Chondrocyte (in vitro differentiated cells): Measurements from ENCODE around the gene CHIT1. TPM values are rescaled to one million over a fixed set of nuclear protein-coding genes. Genes with fewer than 3 reads are reported as not detected.

Source experiments
- DNase-seq: peaks from one replicate; pipeline ENCODE4 v3.0.0; 2021; ENCODE audit warnings: mixed read lengths, low spot score
- H3K27ac Mint-ChIP-seq: one replicate; pipeline ENCODE4 v1.8.0; 2021; ENCODE audit warnings: mild to moderate bottlenecking, moderate library complexity, mixed read lengths; ENCODE audit not compliant: unreplicated experiment
- H3K27me3 Mint-ChIP-seq: 2 replicates; pipeline ENCODE4 v1.8.0; 2021; ENCODE audit warnings: low read depth, mixed read lengths
- H3K36me3 Mint-ChIP-seq: 2 replicates; pipeline ENCODE4 v1.8.0; 2021; ENCODE audit warnings: low read depth, mixed read lengths
- H3K4me1 Mint-ChIP-seq: 2 replicates; pipeline ENCODE4 v1.8.0; 2021; ENCODE audit warnings: low read depth, mild to moderate bottlenecking, mixed read lengths
- H3K4me3 Mint-ChIP-seq: one replicate; pipeline ENCODE4 v1.8.0; 2021; ENCODE audit warnings: mild to moderate bottlenecking, moderate library complexity, mixed read lengths; ENCODE audit not compliant: unreplicated experiment
- H3K9me3 Mint-ChIP-seq: 2 replicates; pipeline ENCODE4 v1.8.0; 2021; ENCODE audit warnings: low read depth, mixed read lengths
- total RNA-seq: library from RNA; stranded (reverse); gene quantifications from 3 replicates; pipeline ENCODE4 v1.2.1, GENCODE V29; 2021
- TF ChIP-seq, protein P1 (sequence below): fragments of 200-600 bp; sonication (generic); IDR thresholded peaks from 2 replicates; pipeline ENCODE4 v1.5.0; 2021; ENCODE audit warnings: antibody characterized with exemption, mild to moderate bottlenecking, moderate library complexity

CHIT1 gene
- total RNA-seq, 1 donor from 2014 or later = not detected

GRCh38 chr1:203199481-203199815, 30.0 kb downstream of the CHIT1 start:
- no peak for DNase-seq
- Mint-ChIP-seq H3K27ac (no peak overlapping the region), H3K27me3 (peaks cover 13% of the 10 kb centered on the region), H3K36me3 (peaks cover 3% of the 10 kb centered on the region), H3K4me3 (no peak overlapping the region), H3K4me1 (peaks cover 30% of the 10 kb centered on the region), H3K9me3 (no peaks in the 10 kb centered on the region)
- TF ChIP-seq, protein P1, sequence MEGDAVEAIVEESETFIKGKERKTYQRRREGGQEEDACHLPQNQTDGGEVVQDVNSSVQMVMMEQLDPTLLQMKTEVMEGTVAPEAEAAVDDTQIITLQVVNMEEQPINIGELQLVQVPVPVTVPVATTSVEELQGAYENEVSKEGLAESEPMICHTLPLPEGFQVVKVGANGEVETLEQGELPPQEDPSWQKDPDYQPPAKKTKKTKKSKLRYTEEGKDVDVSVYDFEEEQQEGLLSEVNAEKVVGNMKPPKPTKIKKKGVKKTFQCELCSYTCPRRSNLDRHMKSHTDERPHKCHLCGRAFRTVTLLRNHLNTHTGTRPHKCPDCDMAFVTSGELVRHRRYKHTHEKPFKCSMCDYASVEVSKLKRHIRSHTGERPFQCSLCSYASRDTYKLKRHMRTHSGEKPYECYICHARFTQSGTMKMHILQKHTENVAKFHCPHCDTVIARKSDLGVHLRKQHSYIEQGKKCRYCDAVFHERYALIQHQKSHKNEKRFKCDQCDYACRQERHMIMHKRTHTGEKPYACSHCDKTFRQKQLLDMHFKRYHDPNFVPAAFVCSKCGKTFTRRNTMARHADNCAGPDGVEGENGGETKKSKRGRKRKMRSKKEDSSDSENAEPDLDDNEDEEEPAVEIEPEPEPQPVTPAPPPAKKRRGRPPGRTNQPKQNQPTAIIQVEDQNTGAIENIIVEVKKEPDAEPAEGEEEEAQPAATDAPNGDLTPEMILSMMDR = no peak

GRCh38 chr1:203199002-203199401, 30.5 kb downstream of the CHIT1 start:
- Mint-ChIP-seq H3K4me3 (no peak overlapping the region), H3K4me1 (peaks cover 30% of the 10 kb centered on the region), H3K9me3 (no peaks in the 10 kb centered on the region), H3K36me3 (peaks cover 2% of the 10 kb centered on the region), H3K27me3 (peaks cover 13% of the 10 kb centered on the region), H3K27ac (no peak overlapping the region)
- no peak for DNase-seq
- TF ChIP-seq, protein P1 = no peak

GRCh38 chr1:203197625-203198024, 31.8 kb downstream of the CHIT1 start:
- H3K4me1 Mint-ChIP-seq = peaks cover 30% of the 10 kb centered on the region
- peak overlapping the region; percentile 60 for H3K27ac Mint-ChIP-seq
- H3K36me3 Mint-ChIP-seq = peaks cover 2% of the 10 kb centered on the region
- H3K27me3 Mint-ChIP-seq = peaks cover 9% of the 10 kb centered on the region
- DNase-seq = no peak
- H3K4me3 Mint-ChIP-seq = no peak overlapping the region
- TF ChIP-seq, protein P1 = no peak
- no peaks in the 10 kb centered on the region for H3K9me3 Mint-ChIP-seq

- Mint-ChIP-seq H3K27me3 (peaks cover 7% of the 10 kb centered on the region), H3K4me3 (no peak overlapping the region), H3K27ac (no peak overlapping the region), H3K36me3 (peaks cover 2% of the 10 kb centered on the region), H3K9me3 (no peaks in the 10 kb centered on the region), H3K4me1 (peaks cover 30% of the 10 kb centered on the region)
- TF ChIP-seq, protein P1 = peak; percentile 16
- DNase-seq = no peak
Measured at GRCh38 chr1:203196371-203196770, 33.1 kb downstream of the CHIT1 start.

- peaks cover 4% of the 10 kb centered on the region for H3K4me1 Mint-ChIP-seq
- H3K27ac Mint-ChIP-seq = no peak overlapping the region
- no peak overlapping the region for H3K4me3 Mint-ChIP-seq
- no peaks in the 10 kb centered on the region for H3K36me3 Mint-ChIP-seq
- no peaks in the 10 kb centered on the region for H3K9me3 Mint-ChIP-seq
- H3K27me3 Mint-ChIP-seq = peaks cover 15% of the 10 kb centered on the region
- DNase-seq = no peak
- TF ChIP-seq, protein P1 = no peak
Measured at GRCh38 chr1:203190949-203191348, 38.5 kb downstream of the CHIT1 start.
